HepG2 (cell line): ENCODE results near the gene ERBB3. TPM values are rescaled to one million over a fixed set of nuclear protein-coding genes. Genes with fewer than 3 reads are reported as not detected.

Source experiments
- AGO2 ChIP-seq: fragments of 200-400 bp; formaldehyde crosslinking; optimal IDR thresholded peaks from 2 replicates; pipeline ENCODE3; 2017; ENCODE audit warnings: mild to moderate bottlenecking, low read depth, low read length, moderate library complexity
- ATAD3A ChIP-seq: sonication (generic); formaldehyde crosslinking; IDR thresholded peaks from 2 replicates; pipeline ENCODE4 v1.4.0; 2020; ENCODE audit warnings: missing genetic modification reagents
- FLYWCH1 ChIP-seq: sonication (generic); formaldehyde crosslinking; IDR thresholded peaks from 2 replicates; pipeline ENCODE4 v1.8.1; 2023; ENCODE audit warnings: mild to moderate bottlenecking, missing genetic modification reagents
- FOXK1 ChIP-seq: sonication (generic); formaldehyde crosslinking; IDR thresholded peaks from 2 replicates; pipeline ENCODE4 v1.4.0; 2020; ENCODE audit warnings: low read depth, missing genetic modification reagents, borderline replicate concordance
- MAFK ChIP-seq, 2 experiments: IDR thresholded peaks in 1 of 2; conservative IDR thresholded peaks in 1 of 2; 2 replicates each; pipeline ENCODE4 v1.6.1; 2011; ENCODE audit warnings: improper control_type of control experiment in 2 of 2, low read length in 2 of 2
- NR3C1 ChIP-seq: sonication (generic); formaldehyde crosslinking; IDR thresholded peaks from 2 replicates; pipeline ENCODE4 v1.4.0; 2020; ENCODE audit warnings: missing genetic modification reagents
- THYN1 ChIP-seq: sonication (generic); formaldehyde crosslinking; IDR thresholded peaks from 2 replicates; pipeline ENCODE4 v1.8.1; 2023; ENCODE audit warnings: low read depth, mild to moderate bottlenecking, moderate library complexity, missing genetic modification reagents, borderline replicate concordance
- ZBTB3 ChIP-seq: sonication (generic); formaldehyde crosslinking; IDR thresholded peaks from 2 replicates; pipeline ENCODE4 v1.4.0; 2020; ENCODE audit warnings: low read depth, mild to moderate bottlenecking, moderate library complexity, missing genetic modification reagents, borderline replicate concordance
- ZBTB7B ChIP-seq: sonication (generic); formaldehyde crosslinking; IDR thresholded peaks from 2 replicates; pipeline ENCODE4 v1.4.0; 2020; ENCODE audit warnings: missing genetic modification reagents
- ZC3H13 ChIP-seq: sonication (generic); formaldehyde crosslinking; IDR thresholded peaks from 2 replicates; pipeline ENCODE4 v1.8.1; 2023; ENCODE audit warnings: mild to moderate bottlenecking, missing genetic modification reagents, moderate library complexity
- ZNF138 ChIP-seq: sonication (generic); formaldehyde crosslinking; IDR thresholded peaks from 2 replicates; pipeline ENCODE4 v1.5.0; 2020; ENCODE audit warnings: mild to moderate bottlenecking, low read depth, missing genetic modification reagents
- ZNF33A ChIP-seq: sonication (generic); formaldehyde crosslinking; IDR thresholded peaks from 2 replicates; pipeline ENCODE4 v1.5.1; 2020; ENCODE audit warnings: missing genetic modification reagents, mild to moderate bottlenecking, moderate library complexity, borderline replicate concordance
- ZNF567 ChIP-seq: sonication (generic); formaldehyde crosslinking; IDR thresholded peaks from 2 replicates; pipeline ENCODE4 v1.8.1; 2023; ENCODE audit warnings: mild to moderate bottlenecking, missing genetic modification reagents, borderline replicate concordance
- ZNF773 ChIP-seq: sonication (generic); formaldehyde crosslinking; IDR thresholded peaks from 2 replicates; pipeline ENCODE4 v1.4.0; 2020; ENCODE audit warnings: missing genetic modification reagents, borderline replicate concordance
- polyA plus RNA-seq, 8 experiments: library from polyadenylated mRNA; depleted of rRNA in 3 of 8; stranded (reverse) in 7 of 8; unstranded in 1 of 8; fragments of >200 nt; fragmentation: Illumina TruSeq in 4 of 8; extraction: Trizol in 4 of 8; gene quantifications; 2 replicates each; pipeline versions ENCODE4 v1.2.1 to v1.2.3, GENCODE V29; 2011 to 2016; ENCODE audit warnings: low read depth in 4 of 8, missing spikeins in 1 of 8, mixed read lengths in 1 of 8; ENCODE audit not compliant: insufficient read depth in 1 of 8
- total RNA-seq, 5 experiments: library from RNA; depleted of rRNA; stranded (reverse); fragments of >200 nt; fragmentation: Illumina TruSeq; extraction: Trizol; gene quantifications; 2 replicates each; pipeline ENCODE4 v1.2.3, GENCODE V29; 2016; ENCODE audit warnings: low read depth in 1 of 5
- TF ChIP-seq, protein P1 (sequence below): sonication (generic); formaldehyde crosslinking; IDR thresholded peaks from 2 replicates; pipeline ENCODE4 v1.4.0; 2020; ENCODE audit warnings: mild to moderate bottlenecking, missing genetic modification reagents
- TF ChIP-seq, protein P2 (sequence below), 2 experiments: sonication (generic) in 1 of 2; formaldehyde crosslinking in 1 of 2; IDR thresholded peaks; 2 replicates each; pipeline versions ENCODE4 v1.5.1 to v1.6.1; 2011 to 2020; ENCODE audit warnings: borderline replicate concordance in 1 of 2, low read depth in 1 of 2, low read length in 1 of 2, mild to moderate bottlenecking in 1 of 2, missing genetic modification reagents in 1 of 2, moderate library complexity in 1 of 2
- TF ChIP-seq, protein P3 (sequence below): sonication (generic); formaldehyde crosslinking; IDR thresholded peaks from 2 replicates; pipeline ENCODE4 v1.5.0; 2020; ENCODE audit warnings: missing genetic modification reagents

Gene ERBB3
- total and polyA plus RNA-seq, 2 of the 13 experiments (the other 11 are each of a cell fraction or from before 2014, with no cell fraction given): 93.6 to 358 TPM

DNA sequence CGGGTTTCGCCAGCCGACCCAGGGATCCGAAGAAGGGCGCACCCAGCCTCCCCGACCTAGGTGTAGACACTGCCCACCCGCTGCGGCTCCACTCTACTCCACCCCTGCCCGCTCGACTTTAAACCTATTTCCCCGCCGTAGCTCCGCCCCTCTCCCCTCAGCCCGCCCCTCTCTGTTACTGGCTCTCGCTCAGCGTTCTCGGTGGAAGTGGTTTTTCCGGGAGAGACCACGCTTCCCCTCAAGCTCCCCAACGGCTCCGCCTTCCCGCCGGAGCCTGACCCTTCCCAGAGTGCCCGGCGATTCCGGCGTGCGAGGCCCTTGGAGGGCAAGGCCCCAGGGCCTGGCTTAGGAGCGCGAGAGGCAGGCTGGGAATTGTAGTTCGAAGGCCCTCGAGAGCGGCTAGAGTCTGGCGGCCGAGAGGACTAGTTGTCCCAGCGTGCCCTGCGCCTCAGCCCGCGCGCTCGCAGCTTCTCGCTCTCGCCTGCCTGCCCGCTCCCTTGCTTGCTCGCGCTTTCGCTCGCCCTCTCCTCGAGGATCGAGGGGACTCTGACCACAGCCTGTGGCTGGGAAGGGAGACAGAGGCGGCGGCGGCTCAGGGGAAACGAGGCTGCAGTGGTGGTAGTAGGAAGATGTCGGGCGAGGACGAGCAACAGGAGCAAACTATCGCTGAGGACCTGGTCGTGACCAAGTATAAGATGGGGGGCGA, 24.3 kb downstream of the ERBB3 start, which contains the start of gene PA2G4 (continued):
- TF ChIP-seq, protein P1, sequence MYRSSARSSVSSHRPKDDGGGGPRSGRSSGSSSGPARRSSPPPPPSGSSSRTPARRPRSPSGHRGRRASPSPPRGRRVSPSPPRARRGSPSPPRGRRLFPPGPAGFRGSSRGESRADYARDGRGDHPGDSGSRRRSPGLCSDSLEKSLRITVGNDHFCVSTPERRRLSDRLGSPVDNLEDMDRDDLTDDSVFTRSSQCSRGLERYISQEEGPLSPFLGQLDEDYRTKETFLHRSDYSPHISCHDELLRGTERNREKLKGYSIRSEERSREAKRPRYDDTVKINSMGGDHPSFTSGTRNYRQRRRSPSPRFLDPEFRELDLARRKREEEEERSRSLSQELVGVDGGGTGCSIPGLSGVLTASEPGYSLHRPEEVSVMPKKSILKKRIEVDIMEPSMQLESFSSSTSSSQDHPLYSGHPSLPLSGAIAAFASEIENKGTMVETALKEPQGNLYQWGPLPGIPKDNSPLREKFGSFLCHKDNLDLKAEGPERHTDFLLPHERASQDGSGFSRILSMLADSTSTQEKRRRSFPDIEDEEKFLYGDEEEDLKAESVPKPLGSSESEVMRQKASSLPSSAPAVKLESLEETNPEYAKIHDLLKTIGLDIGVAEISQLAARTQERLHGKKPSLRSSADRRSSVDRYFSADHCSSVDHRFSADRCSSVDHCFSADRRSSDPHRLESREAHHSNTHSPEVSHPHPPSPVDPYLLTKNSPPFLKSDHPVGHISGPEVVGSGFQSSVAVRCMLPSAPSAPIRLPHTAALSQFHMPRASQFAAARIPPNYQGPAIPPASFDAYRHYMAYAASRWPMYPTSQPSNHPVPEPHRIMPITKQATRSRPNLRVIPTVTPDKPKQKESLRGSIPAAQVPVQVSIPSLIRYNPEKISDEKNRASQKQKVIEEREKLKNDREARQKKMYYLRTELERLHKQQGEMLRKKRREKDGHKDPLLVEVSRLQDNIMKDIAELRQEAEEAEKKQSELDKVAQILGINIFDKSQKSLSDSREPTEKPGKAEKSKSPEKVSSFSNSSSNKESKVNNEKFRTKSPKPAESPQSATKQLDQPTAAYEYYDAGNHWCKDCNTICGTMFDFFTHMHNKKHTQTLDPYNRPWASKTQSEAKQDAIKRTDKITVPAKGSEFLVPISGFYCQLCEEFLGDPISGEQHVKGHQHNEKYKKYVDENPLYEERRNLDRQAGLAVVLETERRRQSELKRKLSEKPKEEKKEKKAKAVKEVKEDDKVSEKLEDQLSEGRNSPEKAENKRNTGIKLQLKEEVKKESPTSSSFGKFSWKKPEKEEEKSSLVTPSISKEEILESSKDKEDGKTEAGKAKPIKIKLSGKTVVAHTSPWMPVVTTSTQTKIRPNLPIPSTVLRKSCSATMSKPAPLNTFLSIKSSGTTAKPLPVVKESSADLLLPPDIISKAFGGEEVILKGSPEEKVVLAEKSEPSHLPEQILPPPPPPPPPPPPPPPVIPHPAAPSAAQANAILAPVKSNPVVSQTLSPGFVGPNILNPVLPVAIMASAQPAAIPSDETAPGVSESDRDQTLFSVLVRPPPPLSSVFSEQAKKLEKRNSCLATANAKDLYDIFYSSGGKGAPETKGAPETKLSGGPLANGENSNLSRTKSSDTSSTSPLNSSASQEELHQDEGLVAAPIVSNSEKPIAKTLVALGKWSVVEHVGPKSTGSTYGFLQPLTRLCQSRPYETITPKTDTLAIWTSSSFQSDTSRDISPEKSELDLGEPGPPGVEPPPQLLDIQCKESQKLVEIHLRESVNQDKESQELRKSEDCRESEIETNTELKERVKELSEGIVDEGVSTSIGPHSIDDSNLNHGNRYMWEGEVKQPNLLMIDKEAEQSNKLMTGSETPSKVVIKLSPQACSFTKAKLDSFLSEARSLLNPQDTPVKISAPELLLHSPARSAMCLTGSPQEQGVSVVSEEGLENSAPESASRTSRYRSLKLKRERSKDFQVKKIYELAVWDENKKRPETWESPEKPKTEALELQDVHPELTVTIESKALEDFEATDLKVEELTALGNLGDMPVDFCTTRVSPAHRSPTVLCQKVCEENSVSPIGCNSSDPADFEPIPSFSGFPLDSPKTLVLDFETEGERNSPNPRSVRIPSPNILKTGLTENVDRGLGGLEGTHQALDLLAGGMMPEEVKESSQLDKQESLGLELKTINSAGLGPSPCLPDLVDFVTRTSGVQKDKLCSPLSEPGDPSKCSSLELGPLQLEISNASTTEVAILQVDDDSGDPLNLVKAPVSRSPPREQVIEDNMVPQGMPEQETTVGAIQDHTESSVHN (CRISPR knock-in tag): no peak
- TF ChIP-seq ZNF138 (CRISPR knock-in tag) (peak; percentile 87; the same call in 1 of the 2 replicates), ZNF773 (CRISPR knock-in tag) (0 out of 2 replicates have a peak, but pooled peaks have one; percentile 1), MAFK (conservative IDR thresholded peaks at IDR 0.05 in 1 of 2, IDR thresholded peaks at IDR 0.05 in 1 of 2; ENCODE audit: low read length in 2 of 2) (no peak), ZBTB3 (peak; percentile 85; the same call in 1 of the 2 replicates), ZC3H13 (CRISPR knock-in tag) (peak; percentile 98), ZNF33A (CRISPR knock-in tag) (peak; percentile 42; the same call in 1 of the 2 replicates), ZBTB7B (CRISPR knock-in tag) (peak; percentile 31), ATAD3A (CRISPR knock-in tag) (no peak), NR3C1 (CRISPR knock-in tag) (no peak), FOXK1 (CRISPR knock-in tag) (no peak), FLYWCH1 (no peak), ZNF567 (CRISPR knock-in tag) (peak; percentile 29; the same call in 1 of the 2 replicates), AGO2 (peak; percentile 100), THYN1 (no peak)
- TF ChIP-seq, protein P2, sequence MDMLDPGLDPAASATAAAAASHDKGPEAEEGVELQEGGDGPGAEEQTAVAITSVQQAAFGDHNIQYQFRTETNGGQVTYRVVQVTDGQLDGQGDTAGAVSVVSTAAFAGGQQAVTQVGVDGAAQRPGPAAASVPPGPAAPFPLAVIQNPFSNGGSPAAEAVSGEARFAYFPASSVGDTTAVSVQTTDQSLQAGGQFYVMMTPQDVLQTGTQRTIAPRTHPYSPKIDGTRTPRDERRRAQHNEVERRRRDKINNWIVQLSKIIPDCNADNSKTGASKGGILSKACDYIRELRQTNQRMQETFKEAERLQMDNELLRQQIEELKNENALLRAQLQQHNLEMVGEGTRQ (IDR thresholded peaks at IDR 0.05; ENCODE audit: low read depth, low read length): no peak
- TF ChIP-seq, protein P2 (CRISPR knock-in tag; IDR thresholded peaks at IDR 0.05; ENCODE audit: borderline replicate concordance): peak; percentile 72; the same call in 1 of the 2 replicates
- TF ChIP-seq, protein P3, sequence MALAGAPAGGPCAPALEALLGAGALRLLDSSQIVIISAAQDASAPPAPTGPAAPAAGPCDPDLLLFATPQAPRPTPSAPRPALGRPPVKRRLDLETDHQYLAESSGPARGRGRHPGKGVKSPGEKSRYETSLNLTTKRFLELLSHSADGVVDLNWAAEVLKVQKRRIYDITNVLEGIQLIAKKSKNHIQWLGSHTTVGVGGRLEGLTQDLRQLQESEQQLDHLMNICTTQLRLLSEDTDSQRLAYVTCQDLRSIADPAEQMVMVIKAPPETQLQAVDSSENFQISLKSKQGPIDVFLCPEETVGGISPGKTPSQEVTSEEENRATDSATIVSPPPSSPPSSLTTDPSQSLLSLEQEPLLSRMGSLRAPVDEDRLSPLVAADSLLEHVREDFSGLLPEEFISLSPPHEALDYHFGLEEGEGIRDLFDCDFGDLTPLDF (CRISPR knock-in tag): peak; percentile 98
